ENCODE results near the gene NOP10.

- TF ChIP-seq EZH2 (IDR thresholded peaks at IDR 0.05; ENCODE audit: low read length, missing control alignments) = no peak
- no peak for TF ChIP-seq CTCF (conservative IDR thresholded peaks at IDR 0.05 in 1 of 2, IDR thresholded peaks at IDR 0.05 in 1 of 2; ENCODE audit: low read depth in 1 of 2, low read length in 2 of 2)
These were observed 27.2 kb upstream of the NOP10 start for GRCh38 chr15:34370129-34370528.

All from fibroblast of lung (primary cell).